ENCODE results near the gene SERPINF2. TPM values are rescaled to one million over a fixed set of nuclear protein-coding genes. Genes with fewer than 3 reads are reported as not detected.

Gene SERPINF2
- polyA plus RNA-seq, 1 donor from 2014 or later = not detected

- H3K79me2 ChIP-seq (replicated peaks; ENCODE audit: insufficient read depth, low read length) = no peaks in the 10 kb centered on the region
- H3K9me2 ChIP-seq (ENCODE audit: insufficient read depth, low read length) = no peaks in the 10 kb centered on the region
- no peaks in the 10 kb centered on the region for H3K36me3 ChIP-seq (ENCODE audit: insufficient read depth, low read length)
- TF ChIP-seq CTCF (IDR thresholded peaks at IDR 0.05; ENCODE audit: poor library complexity, severe bottlenecking) = no peak
- no peak for TF ChIP-seq TAF1 (IDR thresholded peaks at IDR 0.05; ENCODE audit: low read depth)
- no peak for TF ChIP-seq REST (IDR thresholded peaks at IDR 0.05; ENCODE audit: borderline replicate concordance)
- no peak for TF ChIP-seq POLR2AphosphoS5 (IDR thresholded peaks at IDR 0.05)
- no peak for TF ChIP-seq SMC3 (conservative IDR thresholded peaks at IDR 0.05; ENCODE audit: poor library complexity)
- TF ChIP-seq RAD21 (conservative IDR thresholded peaks at IDR 0.05) = no peak
- no peak for TF ChIP-seq MXI1 (conservative IDR thresholded peaks at IDR 0.05; ENCODE audit: poor library complexity, severe bottlenecking)
- TF ChIP-seq EP300 (conservative IDR thresholded peaks at IDR 0.05; ENCODE audit: poor library complexity, severe bottlenecking) = no peak
- TF ChIP-seq EZH2 (IDR thresholded peaks at IDR 0.05; ENCODE audit: borderline replicate concordance, insufficient read depth, low read length, poor library complexity, severe bottlenecking) = no peak
- H3K27ac ChIP-seq (ENCODE audit: low read length) = no peak overlapping the region
- H2AFZ ChIP-seq (ENCODE audit: low read depth, low read length) = no peak overlapping the region
- no peak overlapping the region for H3K9ac ChIP-seq (ENCODE audit: low read length)
- no peaks in the 10 kb centered on the region for H3K27me3 ChIP-seq (ENCODE audit: insufficient read depth, low read depth, low read length)
- H3K4me3 ChIP-seq (ENCODE audit: low read length) = no peak overlapping the region
- no peaks in the 10 kb centered on the region for H4K20me1 ChIP-seq (ENCODE audit: insufficient read depth)
- H3K4me2 ChIP-seq (ENCODE audit: low read length) = no peak overlapping the region
- no peaks in the 10 kb centered on the region for H3K9me3 ChIP-seq (ENCODE audit: low read length)
- no peaks in the 10 kb centered on the region for H3F3A ChIP-seq (ENCODE audit: insufficient read depth, low read length, poor library complexity, severe bottlenecking)
Observed at GRCh38 chr17:1755827-1756262, 13.2 kb downstream of the SERPINF2 start.

- no peak overlapping the region for H3K27ac ChIP-seq (ENCODE audit: low read length)
- H3K9me3 ChIP-seq (ENCODE audit: low read length) = no peaks in the 10 kb centered on the region
- H3K36me3 ChIP-seq (ENCODE audit: insufficient read depth, low read length) = no peaks in the 10 kb centered on the region
- no peak overlapping the region for H3K4me3 ChIP-seq (ENCODE audit: low read length)
- no peak overlapping the region for H3K4me2 ChIP-seq (ENCODE audit: low read length)
- H3K9ac ChIP-seq (ENCODE audit: low read length) = no peak overlapping the region
- H2AFZ ChIP-seq (ENCODE audit: low read depth, low read length) = no peak overlapping the region
- no peaks in the 10 kb centered on the region for H3K9me2 ChIP-seq (ENCODE audit: insufficient read depth, low read length)
- H4K20me1 ChIP-seq (ENCODE audit: insufficient read depth) = no peaks in the 10 kb centered on the region
- TF ChIP-seq RAD21 (conservative IDR thresholded peaks at IDR 0.05) (no peak), EZH2 (IDR thresholded peaks at IDR 0.05; ENCODE audit: borderline replicate concordance, insufficient read depth, low read length, poor library complexity, severe bottlenecking) (no peak), CTCF (IDR thresholded peaks at IDR 0.05; ENCODE audit: poor library complexity, severe bottlenecking) (no peak), MXI1 (conservative IDR thresholded peaks at IDR 0.05; ENCODE audit: poor library complexity, severe bottlenecking) (no peak), REST (IDR thresholded peaks at IDR 0.05; ENCODE audit: borderline replicate concordance) (no peak), TAF1 (IDR thresholded peaks at IDR 0.05; ENCODE audit: low read depth) (no peak), EP300 (conservative IDR thresholded peaks at IDR 0.05; ENCODE audit: poor library complexity, severe bottlenecking) (no peak), POLR2AphosphoS5 (IDR thresholded peaks at IDR 0.05) (no peak), SMC3 (conservative IDR thresholded peaks at IDR 0.05; ENCODE audit: poor library complexity) (no peak)
- no peaks in the 10 kb centered on the region for H3F3A ChIP-seq (ENCODE audit: insufficient read depth, low read length, poor library complexity, severe bottlenecking)
- H3K79me2 ChIP-seq (replicated peaks; ENCODE audit: insufficient read depth, low read length) = no peaks in the 10 kb centered on the region
- H3K27me3 ChIP-seq (ENCODE audit: insufficient read depth, low read depth, low read length) = no peaks in the 10 kb centered on the region
Observed at GRCh38 chr17:1758807-1759206, 16.1 kb downstream of the SERPINF2 start.

Measured in neural cell (in vitro differentiated cells).